ENCODE results near the gene RAD9A.

The RAD9A gene

GRCh38 chr11:67442504-67443404 is 51.0 kb downstream of the RAD9A start:
- ATAC-seq, result no peak

GRCh38 chr11:67445515-67445914 is 53.7 kb downstream of the RAD9A start:
- no peak for ATAC-seq

Measured in activated CD4-positive, CD25-positive, alpha-beta regulatory T cell treated with anti-CD3 and anti-CD28 coated beads, Interleukin-2, amount 50 U/mL, for 24 hours (primary cell).